Activated T-cell treated with anti-CD3 and anti-CD28 coated beads for 24 hours (primary cell): Measurements from ENCODE around the gene SLC22A6.

ENCODE experiments used
- DNase-seq: peaks from one replicate; pipeline ENCODE4 v3.0.0-alpha.2; 2020; ENCODE audit warnings: low read depth

SLC22A6 gene, protein sequence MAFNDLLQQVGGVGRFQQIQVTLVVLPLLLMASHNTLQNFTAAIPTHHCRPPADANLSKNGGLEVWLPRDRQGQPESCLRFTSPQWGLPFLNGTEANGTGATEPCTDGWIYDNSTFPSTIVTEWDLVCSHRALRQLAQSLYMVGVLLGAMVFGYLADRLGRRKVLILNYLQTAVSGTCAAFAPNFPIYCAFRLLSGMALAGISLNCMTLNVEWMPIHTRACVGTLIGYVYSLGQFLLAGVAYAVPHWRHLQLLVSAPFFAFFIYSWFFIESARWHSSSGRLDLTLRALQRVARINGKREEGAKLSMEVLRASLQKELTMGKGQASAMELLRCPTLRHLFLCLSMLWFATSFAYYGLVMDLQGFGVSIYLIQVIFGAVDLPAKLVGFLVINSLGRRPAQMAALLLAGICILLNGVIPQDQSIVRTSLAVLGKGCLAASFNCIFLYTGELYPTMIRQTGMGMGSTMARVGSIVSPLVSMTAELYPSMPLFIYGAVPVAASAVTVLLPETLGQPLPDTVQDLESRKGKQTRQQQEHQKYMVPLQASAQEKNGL

DNA sequence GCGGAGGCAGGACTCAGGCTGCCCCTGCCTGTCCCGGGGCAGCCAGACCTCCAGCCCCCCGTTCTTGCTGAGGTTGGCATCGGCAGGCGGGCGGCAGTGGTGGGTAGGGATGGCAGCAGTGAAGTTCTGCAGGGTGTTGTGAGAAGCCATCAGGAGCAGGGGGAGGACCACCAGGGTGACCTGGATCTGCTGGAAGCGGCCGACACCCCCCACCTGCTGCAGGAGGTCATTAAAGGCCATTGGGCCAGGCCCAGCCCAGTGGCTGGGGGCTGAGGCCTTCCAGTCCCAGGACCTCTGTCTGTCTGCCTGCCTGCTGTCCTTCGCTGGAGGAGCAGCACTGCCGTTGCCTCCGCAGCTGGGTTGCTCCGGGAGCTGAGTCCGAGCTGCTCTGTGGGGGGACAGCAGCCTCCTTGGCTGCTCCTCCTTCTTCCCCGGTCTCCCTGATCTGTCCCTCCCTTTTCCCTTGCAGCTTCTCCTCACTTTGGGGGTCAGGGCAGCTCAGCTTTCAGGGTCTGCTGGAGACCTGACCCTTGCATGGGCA is at the start of gene SLC22A6:
Gene SLC22A6 (minus strand): TSS at position 517 of the 541 bp plus-strand sequence. CDS start 277 bp downstream, at position 240.
- DNase-seq, result no peak

DNA sequence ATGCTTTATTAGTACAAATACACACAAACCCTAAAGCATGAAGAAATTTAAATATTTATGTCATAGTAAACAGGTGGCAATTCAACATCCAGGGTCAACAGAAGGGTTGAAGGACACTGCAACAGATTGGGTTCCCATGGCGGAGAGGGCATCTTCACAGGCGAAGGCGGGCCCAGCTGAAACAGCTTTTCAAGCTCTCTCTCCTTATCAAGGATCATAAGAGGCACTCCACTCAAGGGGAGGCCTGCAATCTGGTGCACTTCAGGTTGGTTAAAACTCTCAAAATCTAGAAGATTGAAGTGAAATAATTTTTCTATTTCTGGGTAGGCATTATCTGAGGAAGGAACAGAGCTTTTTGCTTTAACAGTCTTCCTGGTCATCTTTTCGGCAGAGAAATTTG is 47.7 kb upstream of the SLC22A6 start:
- no peak for DNase-seq

DNA sequence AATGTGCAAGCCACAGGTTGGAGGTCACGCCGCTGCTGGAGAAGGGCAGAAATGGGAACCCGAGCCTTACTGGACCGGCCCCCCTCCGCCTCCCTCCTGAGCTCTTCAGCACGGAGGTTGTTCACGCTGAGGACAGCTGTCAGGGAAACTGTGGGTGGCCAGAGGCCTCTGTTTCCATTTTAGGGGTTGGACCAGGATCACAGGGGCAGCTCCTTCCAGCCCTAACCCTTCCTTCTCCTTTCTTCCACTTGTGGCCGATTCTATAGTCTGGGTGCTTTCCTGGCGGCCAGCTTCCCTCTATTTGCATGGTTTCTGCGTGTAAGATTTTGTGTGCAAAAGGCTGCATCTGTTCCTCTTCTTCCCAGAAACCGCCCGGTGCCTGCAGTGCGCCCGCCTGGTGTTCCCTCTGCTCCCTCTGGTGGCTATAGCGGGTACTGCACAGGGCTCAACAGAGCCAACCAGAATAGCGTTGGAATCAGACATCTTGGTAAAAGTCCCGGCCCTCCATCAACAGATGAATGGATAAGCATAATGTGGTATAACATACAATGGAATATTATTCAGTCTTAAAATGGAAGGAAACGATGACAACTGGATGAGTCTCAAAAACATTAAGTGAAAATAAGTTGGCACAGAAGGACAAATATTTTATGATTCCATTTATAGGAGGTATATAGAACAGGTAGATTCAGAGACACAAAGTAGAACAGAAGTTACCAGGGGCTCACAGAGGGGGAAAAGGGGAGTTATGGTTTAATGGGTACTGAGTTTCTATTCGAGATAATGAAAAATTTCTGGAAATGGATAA is 39.3 kb upstream of the SLC22A6 start:
- DNase-seq, result peak; percentile 77

DNA sequence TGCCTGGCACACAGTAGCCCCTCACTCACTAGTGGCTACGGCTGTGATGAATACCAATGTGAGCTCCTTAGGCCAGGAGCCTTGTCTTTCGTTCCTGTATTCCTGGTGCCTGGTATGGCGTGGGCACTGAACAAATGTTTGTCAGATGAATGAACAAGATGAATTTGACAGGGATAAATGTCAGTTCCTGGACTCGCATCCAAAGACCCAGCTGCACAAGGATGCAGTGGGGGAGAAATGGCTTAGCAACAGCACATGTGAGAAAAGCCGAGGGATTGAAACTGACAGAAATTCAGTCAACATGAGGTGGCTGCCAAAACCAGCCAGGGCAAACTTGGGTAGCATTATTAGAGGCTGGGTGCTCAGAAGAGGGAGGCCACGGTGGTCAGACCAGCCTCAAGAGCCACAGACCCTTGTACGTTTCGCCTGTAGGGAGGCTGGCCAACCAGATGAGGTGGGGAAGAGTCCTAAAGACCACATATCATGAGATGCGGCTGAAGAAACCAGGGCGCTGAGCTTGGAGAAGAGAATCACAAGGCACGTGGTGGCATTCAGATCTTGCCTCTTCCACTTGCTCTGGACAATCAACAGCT is 38.6 kb upstream of the SLC22A6 start:
- no peak for DNase-seq

DNA sequence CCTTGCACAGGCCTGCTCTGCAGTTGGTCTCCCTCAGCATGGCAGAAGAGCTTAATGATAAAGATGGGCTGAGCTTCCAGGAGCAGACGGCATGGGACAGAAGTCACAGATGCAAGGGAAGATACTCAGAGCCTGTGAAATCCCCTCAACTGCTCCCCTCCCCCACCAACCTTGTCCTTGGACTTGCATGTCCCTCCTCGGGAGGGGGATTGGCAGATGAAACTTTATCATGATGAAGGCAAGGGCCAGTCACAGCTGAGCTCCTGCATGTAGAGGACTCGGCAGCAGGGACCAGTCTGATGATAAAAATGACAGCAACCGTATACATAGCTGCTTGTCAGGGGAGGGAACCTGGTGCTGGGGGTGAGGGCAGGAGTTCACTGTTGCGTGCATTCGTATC is 37.7 kb upstream of the SLC22A6 start:
- no peak for DNase-seq

DNA sequence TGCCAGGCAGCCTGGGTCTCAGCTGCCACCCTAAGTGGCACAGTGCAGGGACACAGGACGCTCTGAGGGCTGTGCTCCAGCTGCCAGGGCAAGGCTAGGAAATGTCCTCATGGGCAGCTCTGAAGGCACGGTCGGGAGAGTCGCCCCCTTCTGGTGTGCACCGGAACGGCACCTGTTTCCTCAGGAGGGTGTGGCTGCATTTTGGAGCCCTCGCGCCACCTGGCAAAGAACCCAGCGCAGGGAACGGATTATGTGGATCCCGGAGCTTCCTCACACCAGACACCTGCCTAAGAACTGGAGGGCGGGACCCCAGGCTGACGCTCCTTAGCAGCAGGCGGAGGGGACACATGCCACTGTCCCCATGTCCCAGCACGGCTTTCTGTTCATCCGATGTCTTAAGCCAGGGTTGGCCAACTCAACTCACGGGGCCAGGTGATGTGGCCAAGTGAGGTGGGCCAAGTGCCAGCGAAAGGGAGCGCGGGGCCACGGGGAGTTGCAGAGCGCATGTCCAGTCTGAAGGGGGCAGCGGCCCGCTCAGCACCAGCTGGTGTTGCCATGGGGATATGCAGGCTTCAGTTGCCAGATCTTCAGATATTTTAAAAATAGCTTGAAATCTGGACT is 36.0 kb upstream of the SLC22A6 start:
- DNase-seq, result peak; percentile 7

DNA sequence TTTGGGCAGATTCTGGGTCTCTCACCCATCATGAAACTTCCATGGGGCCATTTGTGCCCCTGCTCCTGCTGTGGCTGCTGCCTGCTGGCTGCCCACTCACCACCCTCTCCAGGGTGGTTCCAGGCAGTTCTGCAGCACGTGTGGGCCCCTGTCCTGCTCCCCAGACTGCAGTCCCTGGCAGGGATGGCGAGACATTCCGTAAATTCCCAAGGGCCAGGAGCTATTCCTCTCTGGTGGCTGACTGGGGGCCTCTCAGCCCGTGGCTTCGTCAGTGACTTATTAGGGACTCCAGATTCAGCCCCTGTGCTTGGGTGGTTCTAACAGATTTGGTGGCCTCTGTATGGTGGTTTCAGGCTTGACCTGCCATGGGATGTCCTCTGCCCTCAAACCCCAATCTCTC is 34.7 kb upstream of the SLC22A6 start:
- DNase-seq, result no peak

DNA sequence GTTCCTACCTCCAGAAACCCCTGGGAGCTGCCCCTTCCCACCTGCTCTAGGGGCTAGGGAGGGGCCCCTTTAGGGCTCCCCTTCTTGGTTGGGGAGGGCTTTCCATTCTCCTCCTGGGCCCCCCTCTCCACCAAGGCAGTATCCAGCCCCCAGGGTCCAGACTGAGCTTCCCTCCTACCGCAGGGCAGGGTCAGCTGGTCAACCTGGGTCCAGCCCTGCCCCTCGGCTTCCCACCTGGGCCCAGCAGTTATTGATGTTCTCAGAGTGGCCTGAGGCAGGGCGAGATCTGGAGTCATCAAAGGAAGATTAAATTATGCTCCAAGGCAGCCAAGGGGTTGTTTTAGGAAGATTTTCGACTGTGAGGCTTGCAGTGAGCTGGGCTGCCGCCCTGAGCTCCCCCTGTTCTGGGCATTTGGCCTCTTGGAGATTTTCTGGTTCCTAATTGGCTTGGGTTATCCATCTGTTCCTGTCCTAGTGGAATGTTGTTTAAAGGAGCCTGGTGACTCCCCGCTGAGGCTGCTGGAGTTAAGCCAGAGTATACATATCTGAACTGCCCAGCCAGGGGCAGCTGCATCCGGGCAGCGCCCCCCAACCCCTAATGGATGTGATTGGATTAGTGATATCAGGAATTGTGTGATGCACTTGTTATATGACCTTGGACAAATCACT is 32.7 kb upstream of the SLC22A6 start:
- DNase-seq, result no peak

DNA sequence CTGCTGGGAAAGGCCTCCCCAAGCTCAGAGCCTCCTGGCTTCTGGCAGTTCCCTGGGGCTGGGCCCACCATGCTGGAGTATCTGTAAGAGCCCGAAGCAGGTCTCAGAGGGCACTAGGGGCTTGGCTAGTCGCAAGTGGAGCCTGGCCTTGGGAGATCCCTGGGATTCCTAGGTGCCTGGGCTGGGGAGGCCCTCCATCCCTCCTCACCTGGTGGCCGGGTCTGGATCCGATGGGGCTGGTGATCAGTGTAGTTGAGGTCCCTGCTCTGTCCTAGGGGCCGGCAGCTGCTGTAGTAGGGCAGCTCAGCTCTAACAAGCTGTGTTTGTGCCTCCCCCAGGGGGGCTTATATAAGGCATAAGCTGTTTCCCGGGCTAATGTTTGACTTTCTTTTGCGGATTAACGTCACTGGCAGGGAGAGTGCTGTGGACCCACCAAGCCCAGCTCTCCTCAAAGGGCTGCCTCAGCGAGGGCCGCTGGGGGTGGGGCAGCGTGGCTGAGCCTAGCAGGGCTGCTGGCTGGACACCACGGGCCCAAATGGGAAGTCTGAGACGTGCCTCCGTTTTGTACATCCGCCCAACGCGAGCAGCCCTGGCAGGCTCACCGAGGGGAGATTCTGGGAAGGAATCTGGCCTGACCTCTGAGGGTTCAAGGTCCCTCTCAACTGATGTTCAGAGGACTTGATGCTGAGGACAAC is 30.9 kb upstream of the SLC22A6 start, which contains the start of gene SLC22A8:
Gene SLC22A8 (minus strand): TSS at position 321 of the 695 bp plus-strand sequence. CDS start 883 bp downstream, outside the sequence.
- no peak for DNase-seq

DNA sequence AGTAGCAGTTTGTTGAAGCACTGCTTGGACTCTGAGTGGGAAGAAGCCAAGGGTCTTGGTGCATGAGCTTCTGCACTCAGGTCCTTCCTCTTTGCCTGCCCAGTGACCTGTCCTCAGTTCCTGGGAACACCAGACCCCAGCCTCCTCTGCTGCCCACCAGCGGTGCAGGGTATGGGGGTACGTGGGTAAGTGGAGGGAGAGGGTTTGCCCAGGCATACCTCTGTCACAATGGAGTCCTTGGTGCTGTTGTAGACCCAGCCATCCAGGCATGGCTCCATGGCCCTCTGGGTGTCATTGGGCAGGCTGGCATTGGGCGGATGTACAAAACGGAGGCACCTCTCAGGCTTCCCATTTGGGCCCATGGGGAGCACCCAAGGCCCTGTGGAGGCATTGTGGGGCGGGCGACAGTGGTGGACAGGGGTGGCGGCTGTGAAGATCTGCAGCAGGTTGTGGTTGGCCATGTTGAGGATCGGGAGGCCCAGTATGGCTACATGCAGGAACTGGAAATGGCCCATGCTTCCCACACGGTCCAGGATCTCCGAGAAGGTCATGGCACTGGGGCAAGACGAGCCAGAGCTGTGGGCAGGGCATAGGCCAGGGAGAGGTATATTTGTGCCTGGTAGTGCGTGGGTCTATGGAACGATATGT is 29.8 kb upstream of the SLC22A6 start:
- no peak for DNase-seq

DNA sequence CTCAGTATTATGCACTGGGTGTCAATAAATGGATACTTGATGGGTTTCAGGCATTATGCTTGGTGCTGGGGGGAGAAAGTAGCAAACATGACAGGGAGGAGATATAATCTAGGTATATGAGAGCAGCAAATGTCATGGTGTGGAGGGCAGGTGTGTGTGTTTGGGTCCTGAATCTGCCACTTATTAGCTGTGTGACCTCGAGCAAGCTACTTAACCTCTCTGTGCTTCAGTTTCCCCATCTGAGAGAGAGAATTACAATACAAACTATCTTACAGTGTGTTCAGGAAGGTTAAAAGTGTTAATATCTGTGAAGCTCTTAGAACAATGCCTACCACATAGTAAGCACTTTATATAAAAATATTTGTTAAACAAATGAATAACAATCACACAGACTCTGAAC is 28.1 kb upstream of the SLC22A6 start:
- DNase-seq, result no peak

DNA sequence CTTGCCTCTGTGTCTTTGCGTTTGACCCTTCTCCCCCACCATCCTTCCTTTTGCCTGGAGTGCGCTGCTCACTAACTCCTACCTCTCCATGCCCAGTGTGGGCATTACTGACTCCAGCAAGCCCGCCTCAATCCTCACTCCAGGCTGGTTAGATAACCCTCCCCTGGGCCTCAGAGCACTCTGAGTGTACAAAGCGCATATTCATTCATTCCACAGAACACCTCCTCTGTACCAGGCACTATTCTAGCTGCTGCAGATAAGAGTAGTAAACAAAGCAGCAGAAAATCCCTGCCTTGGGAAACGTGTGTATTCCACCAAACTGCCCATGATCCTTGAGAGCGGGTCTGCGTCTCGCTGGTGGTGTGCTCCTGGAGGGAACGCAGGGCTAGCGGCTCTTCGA is 27.7 kb upstream of the SLC22A6 start:
- no peak for DNase-seq

DNA sequence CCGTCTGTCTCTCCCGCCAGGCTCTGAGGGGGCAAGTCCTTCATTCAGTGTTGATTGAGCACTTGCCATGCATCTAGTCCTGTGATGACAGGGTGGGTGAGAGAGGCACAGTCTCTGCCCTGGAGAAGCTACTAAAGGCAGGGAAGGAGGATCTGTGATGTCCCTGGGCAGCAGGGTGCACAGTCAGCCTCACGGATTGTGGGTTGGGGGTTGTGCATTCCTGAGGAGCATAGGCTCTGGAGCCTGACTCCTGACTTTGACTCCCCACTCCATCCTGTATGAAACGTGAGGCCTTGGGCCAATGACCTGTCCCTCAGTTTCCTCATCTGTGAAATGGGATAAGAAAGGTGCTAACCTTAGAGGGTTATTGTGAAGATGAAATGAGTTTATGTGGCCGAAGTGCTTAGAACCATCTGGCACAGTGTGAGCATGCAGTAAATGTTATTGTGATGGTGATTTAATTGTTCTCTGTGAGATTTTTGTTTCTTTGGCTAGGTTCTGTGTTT is 26.2 kb upstream of the SLC22A6 start:
- DNase-seq, result no peak

DNA sequence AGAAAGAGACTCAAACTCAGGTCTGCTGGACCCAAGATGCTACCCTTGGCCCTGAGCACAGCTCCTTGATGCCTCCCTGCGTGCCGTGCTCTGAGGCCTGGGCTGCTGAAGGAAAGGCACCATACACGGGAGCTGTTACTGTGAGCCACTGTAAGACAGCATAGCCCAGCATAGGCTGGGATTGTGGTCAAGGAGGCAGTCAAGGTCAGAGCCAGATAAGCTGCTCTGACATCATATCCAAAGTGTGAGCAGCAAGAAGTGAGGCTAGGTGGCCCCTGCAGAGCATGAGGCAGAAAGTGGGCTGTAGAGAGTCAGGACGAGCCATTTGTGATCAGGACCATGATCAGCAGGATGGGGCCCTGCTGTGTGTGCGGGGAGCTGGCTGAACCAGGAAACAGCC is 23.2 kb upstream of the SLC22A6 start:
- DNase-seq, result no peak

DNA sequence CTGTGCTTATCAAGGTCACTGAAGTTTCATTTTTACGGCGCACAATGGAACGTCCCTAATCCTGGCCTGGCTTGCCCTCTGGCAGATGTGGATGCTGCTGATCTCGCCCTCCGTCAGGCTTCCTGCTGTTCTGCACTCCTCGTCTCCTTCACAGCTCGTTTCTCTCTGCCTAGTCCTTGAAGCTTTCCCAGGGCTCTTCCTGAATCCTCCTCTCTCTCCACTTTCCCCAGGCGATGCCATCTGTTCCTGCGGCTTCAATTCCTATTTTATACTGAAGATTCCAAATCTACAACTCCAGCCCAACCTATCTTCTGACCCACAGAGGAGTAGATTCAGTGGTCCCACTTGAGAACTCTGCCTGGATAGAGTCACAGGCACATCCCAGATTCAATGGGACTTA is 16.7 kb upstream of the SLC22A6 start:
- DNase-seq, result no peak

DNA sequence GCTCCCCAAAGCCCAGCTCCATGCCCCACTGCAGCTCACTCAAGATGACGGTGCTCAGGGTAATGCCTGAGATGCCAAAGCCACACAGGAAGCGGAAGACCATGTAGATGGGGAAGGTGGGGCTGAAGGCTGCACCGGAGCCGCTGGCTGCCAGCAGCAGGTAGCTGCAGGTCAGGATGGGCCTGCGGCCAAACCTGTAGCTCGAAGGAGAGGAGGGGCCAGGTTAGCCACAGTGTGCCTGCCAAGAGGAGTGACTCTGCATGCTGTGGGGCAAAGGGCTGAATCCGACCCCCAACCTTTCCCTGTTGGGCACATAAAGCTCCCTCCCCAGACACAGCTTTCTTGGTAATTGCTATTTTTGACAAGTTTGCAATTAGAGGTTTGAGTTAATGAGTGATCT is 14.9 kb upstream of the SLC22A6 start:
- DNase-seq, result no peak

DNA sequence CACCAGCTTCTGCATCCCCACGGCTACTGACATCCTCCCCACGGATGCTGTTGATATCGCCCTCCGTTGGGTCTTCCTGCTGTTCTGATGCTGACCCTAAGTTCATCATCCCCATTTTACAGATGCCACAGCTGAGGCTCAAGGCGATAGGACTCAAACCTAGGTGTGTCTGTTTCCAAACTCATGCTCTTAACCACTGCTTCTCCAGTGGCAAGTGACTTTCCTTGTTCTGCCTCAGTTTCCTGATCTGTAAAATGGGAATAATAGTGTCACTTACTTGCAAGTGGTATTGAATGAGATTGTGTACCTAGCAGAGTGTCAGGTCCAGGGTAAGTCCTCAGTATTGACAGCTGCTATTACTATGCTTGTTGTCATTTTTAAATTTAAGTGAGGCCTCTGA is 14.4 kb upstream of the SLC22A6 start:
- DNase-seq, result no peak

DNA sequence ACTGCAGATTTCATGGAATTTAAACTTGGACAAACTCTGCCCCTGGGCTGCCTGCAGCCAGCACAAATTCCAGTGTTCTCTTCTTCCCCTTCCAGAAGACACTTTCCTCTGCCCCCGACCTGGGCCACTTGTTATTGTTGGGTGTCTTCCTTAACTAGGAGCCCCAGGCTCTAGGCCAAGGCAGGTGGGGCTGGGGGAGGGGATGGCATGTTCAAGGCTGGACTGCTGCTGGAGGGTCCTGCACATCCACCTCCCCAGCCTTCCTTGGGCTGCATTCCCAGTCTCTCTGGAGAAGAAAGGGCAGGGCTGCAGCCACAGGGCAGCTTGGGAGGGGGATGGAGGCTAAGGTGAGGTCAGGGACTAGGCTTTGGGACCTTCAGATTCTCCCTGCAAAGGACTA is 11.5 kb upstream of the SLC22A6 start:
- DNase-seq, result no peak

DNA sequence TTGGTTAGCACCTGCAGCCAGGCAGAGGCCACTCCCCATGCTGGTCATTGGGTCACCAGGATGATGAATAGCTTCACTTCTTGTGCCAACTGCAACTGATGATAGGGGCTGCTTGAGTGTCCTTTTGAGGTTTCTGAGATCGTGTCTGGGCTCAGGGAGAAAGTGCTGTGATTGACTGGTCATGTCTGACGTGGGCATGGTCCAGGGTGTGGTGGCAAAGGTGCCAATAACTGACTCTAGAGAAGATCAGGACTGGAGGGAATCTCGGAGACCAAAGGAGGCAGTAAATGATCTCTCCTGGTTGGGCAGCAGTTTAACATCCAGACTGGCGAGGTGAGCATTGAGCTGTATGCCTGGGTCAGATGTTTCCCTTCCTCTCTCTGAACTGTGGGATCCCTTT is 10.0 kb upstream of the SLC22A6 start:
- DNase-seq, result no peak

DNA sequence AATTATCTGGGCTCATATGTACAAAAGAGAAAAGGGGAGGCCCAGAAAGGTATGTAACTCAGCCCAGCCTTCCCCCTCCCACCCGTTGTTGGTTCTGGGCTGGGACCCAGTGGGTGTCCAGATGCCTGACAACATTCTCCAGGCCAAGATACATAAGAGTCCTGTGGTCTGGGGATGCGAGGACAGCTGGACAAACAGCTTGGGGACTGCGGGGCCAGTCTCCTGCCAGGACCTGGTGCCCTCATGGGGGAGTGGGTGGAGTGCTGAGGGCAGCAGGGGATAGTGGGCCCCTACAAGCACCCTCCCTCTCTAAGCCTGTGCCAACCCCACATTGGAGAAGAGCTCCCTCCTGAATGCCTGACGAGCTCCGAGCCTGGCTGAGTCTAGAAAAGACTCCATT is 3.5 kb upstream of the SLC22A6 start:
- DNase-seq, result no peak
